ENCODE measurements around the gene CDH24.

DNA sequence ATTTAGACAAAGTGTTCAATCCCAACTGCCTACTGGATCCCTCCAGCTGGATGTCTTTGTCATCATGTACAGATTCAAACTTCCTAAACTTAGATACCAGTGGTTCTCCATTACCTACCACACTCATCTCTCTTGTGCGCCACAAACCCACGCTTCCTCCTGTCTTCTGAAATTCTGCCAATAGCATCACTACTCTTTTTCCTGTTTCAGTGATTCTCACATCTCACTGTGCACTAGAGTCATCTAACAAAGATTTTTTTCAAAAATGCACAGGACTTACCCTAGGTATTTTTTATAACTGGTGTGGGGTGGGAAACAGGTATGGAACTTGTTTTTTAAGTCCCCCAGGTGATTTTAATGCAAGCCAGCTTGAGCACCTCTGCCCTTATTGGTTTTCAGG, 28.5 kb downstream of the CDH24 start:
- no peak for TF ChIP-seq EZH2phosphoT487 (IDR thresholded peaks at IDR 0.05; ENCODE audit: insufficient read depth, low read depth)
- TF ChIP-seq EZH2 (IDR thresholded peaks at IDR 0.05; ENCODE audit: insufficient read depth, poor library complexity, severe bottlenecking) = no peak

All from GM23248 (cell line).